Endothelial cell of umbilical vein (primary cell): ENCODE data around the gene ERGIC2.
"Not testable (repeated sequence)": the region's sequence is repeated elsewhere in the genome, so short reads cannot be mapped to it uniquely, and the experiment has no call there.

ENCODE experiments used
- CTCF ChIP-seq, 2 donors: IDR thresholded peaks; 1 replicate in 1 of 2; 2 replicates in 1 of 2; pipeline ENCODE4 v1.5.1; 2011; ENCODE audit warnings: low read length in 2 of 2, mild to moderate bottlenecking in 2 of 2, moderate library complexity in 2 of 2, control low read depth in 1 of 2, inconsistent platforms in 1 of 2, low read depth in 1 of 2; ENCODE audit not compliant: insufficient read depth in 1 of 2; ENCODE audit errors: extremely low read depth in 1 of 2
- JUN ChIP-seq: IDR thresholded peaks from 2 replicates; pipeline ENCODE4 v1.6.1; 2011; ENCODE audit warnings: borderline replicate concordance, low read depth; ENCODE audit not compliant: insufficient read length, insufficient read depth
- POLR2A ChIP-seq: IDR thresholded peaks from 2 replicates; pipeline ENCODE4 v1.6.1; 2012; ENCODE audit warnings: low read depth, mild to moderate bottlenecking, control low read depth, low read length

- TF ChIP-seq CTCF (IDR thresholded peaks at IDR 0.05; ENCODE audit: extremely low read depth in 1 of 2, insufficient read depth in 1 of 2, low read depth in 1 of 2, low read length in 2 of 2); POLR2A; JUN: not testable (repeated sequence)
These were observed 4.2 kb upstream of the ERGIC2 start for GRCh38 chr12:29385194-29385593.
